ENCODE results near the gene C1orf35. TPM values are rescaled to one million over a fixed set of nuclear protein-coding genes. Genes with fewer than 3 reads are reported as not detected.

The C1orf35 gene
- total RNA-seq, 6 experiments from 2014 or later = 10.4 to 17.2 (median 12.5) TPM

- peak overlapping the region; percentile 92 for H3K4me3 Mint-ChIP-seq
- no peaks in the 10 kb centered on the region for H3K36me3 Mint-ChIP-seq (ENCODE audit: low read depth)
- no peak overlapping the region for H3K27ac Mint-ChIP-seq
- H3K27me3 Mint-ChIP-seq (ENCODE audit: insufficient read depth) = peaks cover 6% of the 10 kb centered on the region
- TF ChIP-seq, protein P1, sequence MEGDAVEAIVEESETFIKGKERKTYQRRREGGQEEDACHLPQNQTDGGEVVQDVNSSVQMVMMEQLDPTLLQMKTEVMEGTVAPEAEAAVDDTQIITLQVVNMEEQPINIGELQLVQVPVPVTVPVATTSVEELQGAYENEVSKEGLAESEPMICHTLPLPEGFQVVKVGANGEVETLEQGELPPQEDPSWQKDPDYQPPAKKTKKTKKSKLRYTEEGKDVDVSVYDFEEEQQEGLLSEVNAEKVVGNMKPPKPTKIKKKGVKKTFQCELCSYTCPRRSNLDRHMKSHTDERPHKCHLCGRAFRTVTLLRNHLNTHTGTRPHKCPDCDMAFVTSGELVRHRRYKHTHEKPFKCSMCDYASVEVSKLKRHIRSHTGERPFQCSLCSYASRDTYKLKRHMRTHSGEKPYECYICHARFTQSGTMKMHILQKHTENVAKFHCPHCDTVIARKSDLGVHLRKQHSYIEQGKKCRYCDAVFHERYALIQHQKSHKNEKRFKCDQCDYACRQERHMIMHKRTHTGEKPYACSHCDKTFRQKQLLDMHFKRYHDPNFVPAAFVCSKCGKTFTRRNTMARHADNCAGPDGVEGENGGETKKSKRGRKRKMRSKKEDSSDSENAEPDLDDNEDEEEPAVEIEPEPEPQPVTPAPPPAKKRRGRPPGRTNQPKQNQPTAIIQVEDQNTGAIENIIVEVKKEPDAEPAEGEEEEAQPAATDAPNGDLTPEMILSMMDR (IDR thresholded peaks at IDR 0.05) = no peak
- H3K9me3 Mint-ChIP-seq = no peaks in the 10 kb centered on the region
- peaks cover 31% of the 10 kb centered on the region for H3K4me1 Mint-ChIP-seq (ENCODE audit: low read depth)
- no peak for DNase-seq
These were observed 4.5 kb upstream of the C1orf35 start for GRCh38 chr1:228107636-228108035.

DNA sequence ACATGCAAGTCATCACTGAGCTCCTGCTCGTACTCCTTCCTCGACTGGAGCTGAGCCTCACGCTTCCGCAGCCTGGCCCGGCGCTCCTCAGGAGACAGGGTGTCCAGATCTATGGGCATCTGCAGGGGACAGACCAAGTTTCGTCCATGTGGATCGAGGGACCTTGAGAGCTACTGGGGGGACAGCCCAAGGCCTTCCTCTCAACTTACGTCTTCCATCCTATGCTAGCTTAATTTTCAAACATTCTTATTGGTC is 3.6 kb upstream of the C1orf35 start:
- no peak overlapping the region for H3K4me3 Mint-ChIP-seq

DNA sequence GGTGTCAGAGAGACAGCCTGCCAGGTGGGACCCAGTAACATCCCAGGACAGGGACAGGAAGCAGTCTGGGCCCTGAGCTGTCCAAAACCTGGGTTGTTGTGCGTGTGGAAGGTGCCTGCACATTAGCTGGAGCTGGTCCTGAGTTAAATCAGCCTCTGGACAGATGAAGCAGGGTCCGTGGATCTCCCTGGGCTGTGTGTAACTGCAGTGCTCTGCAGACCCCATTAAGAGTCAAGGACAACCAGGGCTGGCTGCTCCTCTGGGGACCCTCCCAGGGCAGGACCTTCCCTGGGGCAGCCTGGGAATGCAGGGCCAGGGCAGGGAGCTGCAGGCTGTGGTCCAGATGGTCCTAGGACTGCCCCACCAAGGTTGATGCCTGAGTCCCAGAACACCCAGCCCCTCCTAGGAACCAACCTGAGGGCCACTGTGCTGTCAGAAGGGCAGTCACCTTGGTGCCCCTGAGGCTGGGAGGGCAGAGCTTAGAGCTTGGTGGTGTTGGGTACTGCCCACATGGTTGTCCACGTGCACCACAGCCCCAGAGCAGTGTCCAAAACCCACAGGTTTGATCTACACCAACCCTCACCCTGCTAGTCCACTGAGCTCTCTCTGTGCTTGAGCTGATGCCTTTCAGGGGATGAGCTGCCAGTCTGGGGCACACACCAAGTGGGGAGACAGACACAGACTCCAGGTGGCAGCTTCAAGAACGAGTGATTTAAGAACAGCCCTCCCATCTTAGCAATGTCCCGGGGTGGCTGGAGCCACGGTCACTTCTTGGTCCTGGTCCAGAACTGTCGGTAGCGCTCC is 3.1 kb upstream of the C1orf35 start:
- H3K4me1 Mint-ChIP-seq (ENCODE audit: low read depth) = peaks cover 37% of the 10 kb centered on the region
- H3K27me3 Mint-ChIP-seq (ENCODE audit: insufficient read depth) = peaks cover 11% of the 10 kb centered on the region
- DNase-seq = no peak
- H3K36me3 Mint-ChIP-seq (ENCODE audit: low read depth) = no peaks in the 10 kb centered on the region
- H3K27ac Mint-ChIP-seq = no peak overlapping the region
- TF ChIP-seq, protein P1 (IDR thresholded peaks at IDR 0.05) = no peak
- H3K4me3 Mint-ChIP-seq = no peak overlapping the region
- no peaks in the 10 kb centered on the region for H3K9me3 Mint-ChIP-seq

More for the DNA sequence above, 3.6 kb upstream of the C1orf35 start:
- Mint-ChIP-seq H3K9me3 (no peaks in the 10 kb centered on the region), H3K27me3 (ENCODE audit: insufficient read depth) (peaks cover 6% of the 10 kb centered on the region), H3K4me1 (ENCODE audit: low read depth) (peaks cover 31% of the 10 kb centered on the region), H3K36me3 (ENCODE audit: low read depth) (no peaks in the 10 kb centered on the region), H3K27ac (no peak overlapping the region)
- TF ChIP-seq, protein P1 (IDR thresholded peaks at IDR 0.05) = no peak
- no peak for DNase-seq

GRCh38 chr1:228105270-228105995 is 2.3 kb upstream of the C1orf35 start:
- TF ChIP-seq, protein P1 (IDR thresholded peaks at IDR 0.05) = no peak
- H3K27ac Mint-ChIP-seq = no peak overlapping the region
- H3K4me1 Mint-ChIP-seq (ENCODE audit: low read depth) = peaks cover 41% of the 10 kb centered on the region
- no peaks in the 10 kb centered on the region for H3K36me3 Mint-ChIP-seq (ENCODE audit: low read depth)
- no peak for DNase-seq
- H3K9me3 Mint-ChIP-seq = no peaks in the 10 kb centered on the region
- H3K27me3 Mint-ChIP-seq (ENCODE audit: insufficient read depth) = peaks cover 13% of the 10 kb centered on the region
- no peak overlapping the region for H3K4me3 Mint-ChIP-seq

GRCh38 chr1:228104526-228105269 is 1.6 kb upstream of the C1orf35 start:
- H3K4me3 Mint-ChIP-seq = peak overlapping the region; percentile 93
- peak overlapping the region; percentile 84 for H3K27ac Mint-ChIP-seq
- TF ChIP-seq, protein P1 (IDR thresholded peaks at IDR 0.05) = no peak
- H3K4me1 Mint-ChIP-seq (ENCODE audit: low read depth) = peaks cover 34% of the 10 kb centered on the region
- H3K27me3 Mint-ChIP-seq (ENCODE audit: insufficient read depth) = peaks cover 11% of the 10 kb centered on the region
- no peaks in the 10 kb centered on the region for H3K9me3 Mint-ChIP-seq
- H3K36me3 Mint-ChIP-seq (ENCODE audit: low read depth) = no peaks in the 10 kb centered on the region
- DNase-seq = no peak

Measured in HFFc6 (cell line).